ENCODE measurements around the gene EIF1AD. TPM values are rescaled to one million over a fixed set of nuclear protein-coding genes. Genes with fewer than 3 reads are reported as not detected.

The EIF1AD gene
- total and polyA plus RNA-seq, 2 of the 8 experiments (the other 6 are each of a cell fraction or from before 2014, with no cell fraction given) = 32.6 to 39.9 TPM

- TF ChIP-seq, protein P1, sequence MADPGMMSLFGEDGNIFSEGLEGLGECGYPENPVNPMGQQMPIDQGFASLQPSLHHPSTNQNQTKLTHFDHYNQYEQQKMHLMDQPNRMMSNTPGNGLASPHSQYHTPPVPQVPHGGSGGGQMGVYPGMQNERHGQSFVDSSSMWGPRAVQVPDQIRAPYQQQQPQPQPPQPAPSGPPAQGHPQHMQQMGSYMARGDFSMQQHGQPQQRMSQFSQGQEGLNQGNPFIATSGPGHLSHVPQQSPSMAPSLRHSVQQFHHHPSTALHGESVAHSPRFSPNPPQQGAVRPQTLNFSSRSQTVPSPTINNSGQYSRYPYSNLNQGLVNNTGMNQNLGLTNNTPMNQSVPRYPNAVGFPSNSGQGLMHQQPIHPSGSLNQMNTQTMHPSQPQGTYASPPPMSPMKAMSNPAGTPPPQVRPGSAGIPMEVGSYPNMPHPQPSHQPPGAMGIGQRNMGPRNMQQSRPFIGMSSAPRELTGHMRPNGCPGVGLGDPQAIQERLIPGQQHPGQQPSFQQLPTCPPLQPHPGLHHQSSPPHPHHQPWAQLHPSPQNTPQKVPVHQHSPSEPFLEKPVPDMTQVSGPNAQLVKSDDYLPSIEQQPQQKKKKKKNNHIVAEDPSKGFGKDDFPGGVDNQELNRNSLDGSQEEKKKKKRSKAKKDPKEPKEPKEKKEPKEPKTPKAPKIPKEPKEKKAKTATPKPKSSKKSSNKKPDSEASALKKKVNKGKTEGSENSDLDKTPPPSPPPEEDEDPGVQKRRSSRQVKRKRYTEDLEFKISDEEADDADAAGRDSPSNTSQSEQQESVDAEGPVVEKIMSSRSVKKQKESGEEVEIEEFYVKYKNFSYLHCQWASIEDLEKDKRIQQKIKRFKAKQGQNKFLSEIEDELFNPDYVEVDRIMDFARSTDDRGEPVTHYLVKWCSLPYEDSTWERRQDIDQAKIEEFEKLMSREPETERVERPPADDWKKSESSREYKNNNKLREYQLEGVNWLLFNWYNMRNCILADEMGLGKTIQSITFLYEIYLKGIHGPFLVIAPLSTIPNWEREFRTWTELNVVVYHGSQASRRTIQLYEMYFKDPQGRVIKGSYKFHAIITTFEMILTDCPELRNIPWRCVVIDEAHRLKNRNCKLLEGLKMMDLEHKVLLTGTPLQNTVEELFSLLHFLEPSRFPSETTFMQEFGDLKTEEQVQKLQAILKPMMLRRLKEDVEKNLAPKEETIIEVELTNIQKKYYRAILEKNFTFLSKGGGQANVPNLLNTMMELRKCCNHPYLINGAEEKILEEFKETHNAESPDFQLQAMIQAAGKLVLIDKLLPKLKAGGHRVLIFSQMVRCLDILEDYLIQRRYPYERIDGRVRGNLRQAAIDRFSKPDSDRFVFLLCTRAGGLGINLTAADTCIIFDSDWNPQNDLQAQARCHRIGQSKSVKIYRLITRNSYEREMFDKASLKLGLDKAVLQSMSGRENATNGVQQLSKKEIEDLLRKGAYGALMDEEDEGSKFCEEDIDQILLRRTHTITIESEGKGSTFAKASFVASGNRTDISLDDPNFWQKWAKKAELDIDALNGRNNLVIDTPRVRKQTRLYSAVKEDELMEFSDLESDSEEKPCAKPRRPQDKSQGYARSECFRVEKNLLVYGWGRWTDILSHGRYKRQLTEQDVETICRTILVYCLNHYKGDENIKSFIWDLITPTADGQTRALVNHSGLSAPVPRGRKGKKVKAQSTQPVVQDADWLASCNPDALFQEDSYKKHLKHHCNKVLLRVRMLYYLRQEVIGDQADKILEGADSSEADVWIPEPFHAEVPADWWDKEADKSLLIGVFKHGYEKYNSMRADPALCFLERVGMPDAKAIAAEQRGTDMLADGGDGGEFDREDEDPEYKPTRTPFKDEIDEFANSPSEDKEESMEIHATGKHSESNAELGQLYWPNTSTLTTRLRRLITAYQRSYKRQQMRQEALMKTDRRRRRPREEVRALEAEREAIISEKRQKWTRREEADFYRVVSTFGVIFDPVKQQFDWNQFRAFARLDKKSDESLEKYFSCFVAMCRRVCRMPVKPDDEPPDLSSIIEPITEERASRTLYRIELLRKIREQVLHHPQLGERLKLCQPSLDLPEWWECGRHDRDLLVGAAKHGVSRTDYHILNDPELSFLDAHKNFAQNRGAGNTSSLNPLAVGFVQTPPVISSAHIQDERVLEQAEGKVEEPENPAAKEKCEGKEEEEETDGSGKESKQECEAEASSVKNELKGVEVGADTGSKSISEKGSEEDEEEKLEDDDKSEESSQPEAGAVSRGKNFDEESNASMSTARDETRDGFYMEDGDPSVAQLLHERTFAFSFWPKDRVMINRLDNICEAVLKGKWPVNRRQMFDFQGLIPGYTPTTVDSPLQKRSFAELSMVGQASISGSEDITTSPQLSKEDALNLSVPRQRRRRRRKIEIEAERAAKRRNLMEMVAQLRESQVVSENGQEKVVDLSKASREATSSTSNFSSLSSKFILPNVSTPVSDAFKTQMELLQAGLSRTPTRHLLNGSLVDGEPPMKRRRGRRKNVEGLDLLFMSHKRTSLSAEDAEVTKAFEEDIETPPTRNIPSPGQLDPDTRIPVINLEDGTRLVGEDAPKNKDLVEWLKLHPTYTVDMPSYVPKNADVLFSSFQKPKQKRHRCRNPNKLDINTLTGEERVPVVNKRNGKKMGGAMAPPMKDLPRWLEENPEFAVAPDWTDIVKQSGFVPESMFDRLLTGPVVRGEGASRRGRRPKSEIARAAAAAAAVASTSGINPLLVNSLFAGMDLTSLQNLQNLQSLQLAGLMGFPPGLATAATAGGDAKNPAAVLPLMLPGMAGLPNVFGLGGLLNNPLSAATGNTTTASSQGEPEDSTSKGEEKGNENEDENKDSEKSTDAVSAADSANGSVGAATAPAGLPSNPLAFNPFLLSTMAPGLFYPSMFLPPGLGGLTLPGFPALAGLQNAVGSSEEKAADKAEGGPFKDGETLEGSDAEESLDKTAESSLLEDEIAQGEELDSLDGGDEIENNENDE (IDR thresholded peaks at IDR 0.05; ENCODE audit: insufficient replicate concordance, low read length) = no peak
- TF ChIP-seq ASH2L (IDR thresholded peaks at IDR 0.05; ENCODE audit: low read length) = no peak
- TF ChIP-seq SRF (IDR thresholded peaks at IDR 0.05; ENCODE audit: low read depth, low read length) = no peak
- TF ChIP-seq NRF1 (IDR thresholded peaks at IDR 0.05; ENCODE audit: low read depth, low read length) = no peak
- TF ChIP-seq BACH1 (IDR thresholded peaks at IDR 0.05; ENCODE audit: low read length) = no peak
- no peak for TF ChIP-seq JUND (IDR thresholded peaks at IDR 0.05; ENCODE audit: low read length)
- TF ChIP-seq, protein P2, sequence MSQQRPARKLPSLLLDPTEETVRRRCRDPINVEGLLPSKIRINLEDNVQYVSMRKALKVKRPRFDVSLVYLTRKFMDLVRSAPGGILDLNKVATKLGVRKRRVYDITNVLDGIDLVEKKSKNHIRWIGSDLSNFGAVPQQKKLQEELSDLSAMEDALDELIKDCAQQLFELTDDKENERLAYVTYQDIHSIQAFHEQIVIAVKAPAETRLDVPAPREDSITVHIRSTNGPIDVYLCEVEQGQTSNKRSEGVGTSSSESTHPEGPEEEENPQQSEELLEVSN (IDR thresholded peaks at IDR 0.05) = no peak
- TF ChIP-seq GTF2F1 (IDR thresholded peaks at IDR 0.05; ENCODE audit: borderline replicate concordance, low read depth, low read length) = no peak
- no peak for TF ChIP-seq KDM5A (IDR thresholded peaks at IDR 0.05; ENCODE audit: low read length)
- no peak for TF ChIP-seq TBP (IDR thresholded peaks at IDR 0.05; ENCODE audit: low read depth, low read length)
Measured at GRCh38 chr11:65976216-65977176, 25.5 kb downstream of the EIF1AD start (continued).

Measured in H1 (cell line).